Activated CD4-positive, alpha-beta T cell treated with anti-CD3 and anti-CD28 coated beads, Interleukin-2, amount 50 U/mL, for 24 hours (primary cell): ENCODE data around the gene N4BP2L1.

Source experiments
- DNase-seq, 2 donors: peaks; one replicate each; pipeline ENCODE4 v3.0.0-alpha.2; 2020; ENCODE audit warnings: low read depth in 1 of 2, low spot score in 1 of 2

N4BP2L1 gene

DNA sequence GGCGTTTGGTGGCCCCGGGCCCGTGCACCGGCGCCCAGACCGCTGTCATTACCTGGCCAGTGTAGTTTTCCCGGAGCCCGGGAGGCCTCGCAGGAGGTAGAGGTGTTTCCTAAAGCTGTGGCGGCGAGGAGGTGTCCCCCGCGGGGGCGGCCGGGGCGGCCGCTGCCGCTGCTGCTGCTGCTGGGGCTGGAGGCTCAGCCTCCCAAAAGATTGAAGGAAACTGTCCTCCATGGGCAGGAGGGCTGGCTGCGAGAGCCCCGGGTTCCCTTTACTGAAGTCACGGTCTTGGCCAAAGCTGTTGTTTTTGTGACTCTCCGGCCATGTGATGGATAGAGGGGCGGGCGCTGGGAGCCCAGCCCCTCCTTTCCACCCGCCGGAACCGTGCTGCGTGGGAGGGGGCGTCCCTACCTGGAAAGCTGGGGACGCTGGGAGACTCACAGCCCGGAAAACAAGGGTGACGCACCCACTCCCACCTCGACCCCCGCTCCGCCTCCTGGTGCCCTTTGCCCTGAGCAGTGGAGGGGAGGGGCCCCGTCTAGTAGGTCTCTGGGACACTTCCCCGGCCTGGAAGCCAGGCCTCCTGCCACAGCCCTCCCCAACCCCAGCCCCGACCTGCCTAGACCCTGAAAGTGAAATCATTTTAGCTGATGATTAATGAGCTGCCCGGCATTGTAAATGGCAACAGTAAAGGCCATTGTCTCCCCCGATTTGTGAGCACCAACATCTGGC is at the start of gene N4BP2L1:
Gene N4BP2L1, minus strand, starts transcription at position 279 of the 729 bp plus-strand sequence. Its CDS starts 48 bp downstream, at position 231.
- peak; percentile 68 to 75 for DNase-seq

DNA sequence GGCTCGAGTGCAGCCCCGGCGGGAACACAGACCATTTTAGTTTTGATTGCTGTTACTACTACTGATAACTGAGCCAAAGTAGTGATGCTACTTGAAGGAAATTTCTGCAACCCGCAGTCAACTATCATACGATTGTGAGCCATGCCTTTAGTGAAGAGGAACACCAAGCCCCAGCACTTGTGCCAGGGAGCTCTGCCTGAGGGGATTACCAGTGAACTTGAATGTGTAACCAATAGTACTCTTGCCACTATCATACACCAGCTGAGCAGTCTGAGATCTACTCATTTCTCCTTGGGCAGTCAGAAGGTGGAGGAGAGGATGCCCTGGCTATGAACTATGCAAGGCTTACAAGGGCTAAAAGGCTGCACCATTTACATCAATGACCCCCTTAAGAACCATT is 49.0 kb upstream of the N4BP2L1 start:
- no peak for DNase-seq

DNA sequence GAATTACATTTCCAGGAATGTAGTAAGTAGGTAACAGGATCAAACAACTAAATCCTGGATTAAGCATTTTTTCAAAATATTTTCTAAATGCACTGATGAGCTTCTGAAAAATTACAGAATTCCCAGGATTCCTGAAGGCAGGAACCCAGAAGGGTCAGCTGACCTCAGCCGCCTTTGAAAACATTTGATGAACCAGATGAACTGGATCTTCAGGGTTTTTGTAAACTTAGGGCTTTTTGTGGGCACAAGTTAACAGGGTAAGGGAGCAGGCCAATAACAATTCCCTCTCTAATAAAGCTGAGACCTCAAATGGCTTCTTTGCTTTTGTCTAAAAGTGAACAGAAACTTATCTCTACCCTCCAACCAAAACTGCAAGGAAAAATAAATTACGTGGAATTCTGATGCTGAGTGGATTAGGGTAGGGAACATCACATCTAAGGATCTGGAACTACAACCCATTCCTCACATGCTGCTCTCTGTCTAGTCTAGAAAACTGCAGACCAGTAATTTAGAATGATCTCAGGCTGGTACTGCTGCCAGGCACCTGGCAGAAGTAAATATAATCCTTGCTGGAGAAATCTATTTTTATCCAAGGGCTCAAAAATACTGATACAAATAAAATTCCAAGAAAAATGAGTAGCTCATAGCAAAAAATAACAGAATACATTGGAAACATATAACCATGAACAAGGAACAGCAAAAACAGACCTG is 48.2 kb upstream of the N4BP2L1 start:
- no peak for DNase-seq

- no peak for DNase-seq
These were observed 47.3 kb upstream of the N4BP2L1 start for GRCh38 chr13:32474999-32475792.

GRCh38 chr13:32473650-32474049 is 45.7 kb upstream of the N4BP2L1 start:
- no peak for DNase-seq

- no peak for DNase-seq
These were observed 44.3 kb upstream of the N4BP2L1 start for GRCh38 chr13:32472194-32472621.

DNA sequence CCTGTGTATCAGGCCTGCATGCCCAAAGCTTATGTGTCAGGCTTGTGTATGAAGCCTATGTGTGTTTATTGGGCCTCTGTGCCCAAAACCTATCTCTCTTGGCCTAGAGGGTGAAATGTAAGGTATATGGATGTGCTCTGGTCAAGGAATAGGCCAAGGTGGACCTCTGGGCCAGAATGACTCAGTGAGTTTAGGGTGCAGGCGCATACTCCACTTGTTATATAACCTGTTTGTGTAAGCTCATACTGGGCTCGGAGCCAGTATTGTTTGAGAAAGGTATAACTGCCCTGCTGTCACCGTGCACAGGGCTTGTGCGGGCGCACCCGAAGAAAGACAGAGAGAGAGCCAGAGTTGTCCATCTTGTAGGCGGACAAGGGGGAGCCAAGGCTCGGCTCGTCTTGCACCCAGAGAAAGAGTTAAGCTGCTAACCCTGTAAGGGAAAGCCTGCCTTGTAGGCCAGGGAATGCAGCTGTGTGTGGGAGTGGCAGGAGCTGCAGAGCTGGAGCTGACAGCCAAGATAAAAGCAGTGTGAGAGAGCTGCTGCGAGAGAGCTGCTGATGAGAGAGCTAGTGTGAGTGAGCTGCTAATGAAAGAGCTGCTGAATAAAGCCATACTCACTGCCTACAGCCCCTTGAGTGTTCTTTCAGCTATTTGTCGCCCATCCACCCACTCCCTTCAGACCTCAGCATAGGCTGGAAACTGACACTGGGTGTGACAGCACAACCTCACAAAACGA is 43.4 kb upstream of the N4BP2L1 start:
- DNase-seq = no peak

GRCh38 chr13:32468502-32469142 is 40.7 kb upstream of the N4BP2L1 start:
- DNase-seq = no peak

GRCh38 chr13:32456591-32456990 is 28.7 kb upstream of the N4BP2L1 start:
- no peak for DNase-seq

DNA sequence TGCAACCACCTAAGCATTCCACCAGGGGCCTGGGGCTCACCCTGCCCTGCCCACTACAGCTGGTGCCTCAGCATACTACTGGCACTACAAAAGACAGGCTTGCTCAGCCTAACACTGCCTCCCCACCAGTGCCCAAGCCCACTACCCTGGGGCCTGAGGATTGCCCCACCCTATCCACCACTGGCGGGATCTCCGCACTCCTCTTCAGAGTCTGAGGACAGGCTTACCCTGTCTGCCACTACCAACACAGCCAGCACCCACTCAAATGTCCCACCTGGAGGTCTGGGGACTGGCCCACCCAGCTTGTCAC is 27.6 kb upstream of the N4BP2L1 start:
- no peak for DNase-seq

DNA sequence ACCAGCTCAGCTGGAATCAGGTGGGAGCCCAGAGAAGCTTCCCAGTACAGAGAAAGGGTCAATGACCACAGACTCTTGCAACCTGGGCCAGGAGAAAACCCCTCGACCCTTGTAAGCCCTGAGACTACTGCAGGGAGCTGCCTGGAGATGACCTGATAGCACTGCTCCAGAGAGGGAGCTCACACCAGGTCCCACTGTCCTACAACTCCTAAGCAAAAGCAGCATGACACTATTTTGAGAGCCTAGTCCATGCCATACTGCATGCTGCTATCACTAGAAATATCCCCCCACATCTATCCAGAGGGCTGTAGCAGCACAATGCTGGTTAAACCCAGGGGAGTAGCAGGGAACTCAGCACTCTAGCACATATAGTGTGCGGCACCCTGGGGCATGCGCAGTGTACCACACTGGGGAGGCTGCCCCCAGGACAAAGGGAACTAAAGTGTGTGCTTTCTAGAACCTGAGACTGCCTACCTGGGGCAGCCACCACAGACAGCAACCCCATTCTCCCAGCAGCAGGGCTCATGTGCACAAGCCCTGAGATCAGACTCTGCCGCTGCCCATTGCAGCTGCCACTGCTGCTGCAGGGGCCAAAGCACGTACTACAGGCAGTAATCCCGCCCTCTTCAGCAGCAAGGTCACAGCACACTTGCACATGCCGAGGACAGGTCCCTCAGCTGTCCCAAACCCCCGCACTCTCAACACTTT is 27.1 kb upstream of the N4BP2L1 start:
- no peak for DNase-seq

- no peak for DNase-seq
These were observed 26.1 kb upstream of the N4BP2L1 start for GRCh38 chr13:32453981-32454380.

DNA sequence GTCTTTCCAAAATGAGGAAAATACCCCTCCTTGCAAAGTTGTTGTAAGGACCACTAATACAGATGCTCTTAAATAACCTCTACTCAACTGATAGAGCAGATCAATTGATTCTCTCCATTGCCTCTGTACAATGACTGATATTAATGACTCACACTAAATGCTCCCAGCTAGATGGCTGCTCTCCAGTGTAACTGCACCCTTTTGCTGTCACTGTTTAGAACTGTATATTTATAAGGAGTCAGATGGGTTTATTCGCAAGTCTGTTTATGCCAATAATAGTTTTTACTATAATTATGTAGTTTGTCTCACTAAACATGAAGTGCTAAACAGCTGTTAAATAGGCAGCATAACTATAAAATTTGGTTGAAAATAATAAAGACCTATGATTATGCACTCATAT is 21.0 kb upstream of the N4BP2L1 start:
- DNase-seq = no peak

DNA sequence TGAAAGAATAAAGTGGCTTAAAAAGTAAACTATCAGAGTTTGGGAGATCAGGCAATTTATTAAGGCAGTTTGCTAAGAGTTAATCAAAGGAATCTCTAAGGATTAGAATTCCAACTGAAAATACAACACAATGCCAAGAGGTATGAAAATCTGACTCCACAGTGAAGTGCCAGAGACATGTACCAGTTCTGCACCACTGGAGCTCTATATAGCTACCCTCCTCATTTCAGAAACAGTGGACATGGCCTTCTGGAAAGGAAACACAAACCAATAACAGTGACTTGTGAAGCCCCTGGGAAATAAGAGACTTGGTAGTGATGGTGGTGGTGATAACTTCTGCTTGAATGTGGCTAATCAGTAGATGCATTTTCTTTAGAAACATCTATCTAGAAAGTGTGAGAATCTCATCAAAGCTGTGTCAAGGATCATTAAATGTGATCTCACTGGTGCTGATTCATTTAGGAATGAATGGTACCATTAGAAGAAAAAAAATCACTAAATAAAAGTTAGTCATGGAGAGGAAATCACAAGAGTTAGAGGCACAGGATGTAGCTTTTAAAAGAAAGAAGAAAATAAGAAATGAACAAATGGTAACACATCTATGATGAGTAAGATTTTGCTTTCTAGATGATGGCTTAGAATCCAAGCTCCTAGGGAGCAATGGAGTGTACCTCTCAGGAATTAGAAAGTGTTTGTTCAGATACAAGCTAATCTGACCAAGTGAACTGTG is 20.1 kb upstream of the N4BP2L1 start:
- no peak for DNase-seq

DNA sequence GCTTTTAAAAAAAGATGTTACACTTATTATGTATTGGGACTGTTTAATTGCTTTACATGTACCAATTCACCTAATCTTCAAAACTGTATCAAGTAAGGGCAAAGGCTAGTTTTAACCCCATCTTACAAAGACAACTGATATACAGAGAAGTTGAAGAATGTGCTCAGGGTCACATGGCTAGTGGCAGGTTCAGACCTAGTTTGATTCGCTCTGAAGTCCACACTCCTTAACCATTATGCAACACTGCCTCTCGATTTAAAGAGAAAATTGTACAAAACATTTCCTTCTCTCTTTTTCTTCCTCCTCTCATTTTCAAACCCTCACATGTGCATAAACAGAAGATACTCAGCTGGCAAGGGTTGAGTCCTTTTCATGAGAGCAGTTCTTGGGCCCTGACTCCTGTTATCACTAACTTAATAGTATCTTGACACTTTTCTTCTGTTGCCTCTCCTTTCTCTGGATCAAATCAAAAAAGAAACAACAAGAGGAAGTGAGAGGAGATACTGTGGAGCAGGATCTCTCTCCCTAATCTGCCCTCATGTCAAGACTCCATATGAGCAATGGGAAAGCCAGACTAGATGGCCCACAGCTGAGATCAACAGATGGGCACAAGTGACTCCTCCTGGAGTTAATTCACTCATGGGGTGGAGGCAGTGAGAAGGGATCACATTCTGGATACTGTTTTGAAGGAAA is 19.0 kb upstream of the N4BP2L1 start:
- no peak for DNase-seq

DNA sequence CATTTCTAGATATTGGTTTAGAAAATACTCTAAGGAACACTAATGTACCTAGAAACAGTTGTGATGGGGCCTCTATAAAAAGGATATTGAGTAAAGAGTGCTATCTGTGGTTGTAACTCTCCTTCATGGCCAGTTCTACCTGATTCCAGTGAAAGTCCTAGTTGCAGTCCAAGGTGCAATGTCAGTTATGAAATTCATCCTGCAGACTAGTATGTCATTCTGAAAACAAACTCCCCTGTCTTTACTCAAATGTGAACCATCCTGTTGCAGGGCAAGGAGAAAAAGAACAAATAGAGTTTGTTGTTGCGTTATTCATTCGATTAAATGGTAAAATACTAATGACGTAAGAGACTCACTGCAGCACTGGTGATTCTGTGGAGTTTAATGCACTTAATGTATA is 18.3 kb upstream of the N4BP2L1 start:
- DNase-seq = no peak

- no peak for DNase-seq
These were observed 17.5 kb upstream of the N4BP2L1 start for GRCh38 chr13:32445461-32445860.

GRCh38 chr13:32443111-32443510 is 15.2 kb upstream of the N4BP2L1 start:
- DNase-seq = peak in 1 of 2 donors; percentile 13

DNA sequence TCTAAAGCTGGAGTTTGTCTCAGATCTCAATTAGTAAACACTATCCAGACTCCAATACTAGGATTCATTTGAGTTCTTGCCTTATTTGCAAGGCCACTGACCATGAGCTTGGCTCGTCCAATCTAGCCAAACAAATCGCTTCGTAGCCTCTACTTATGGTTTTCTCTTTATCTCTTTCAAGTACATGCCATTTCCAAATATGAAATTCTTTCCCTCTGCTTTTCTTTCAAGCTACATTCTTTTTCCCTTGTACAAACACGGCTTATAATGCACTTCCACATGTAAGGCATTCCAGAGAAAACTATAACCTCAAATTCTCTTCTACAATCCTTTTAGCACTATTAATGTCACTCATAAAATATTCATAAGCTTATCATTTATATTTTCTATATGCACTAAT is 10.9 kb upstream of the N4BP2L1 start:
- no peak for DNase-seq
